ENCODE measurements around the gene P4HTM. TPM values are rescaled to one million over a fixed set of nuclear protein-coding genes. Genes with fewer than 3 reads are reported as not detected.
A peak's percentile ranks its signal among the peaks of the same experiment; 100 is the strongest.

P4HTM gene
- total and polyA plus RNA-seq, 2 of the 8 experiments (the other 6 are each of a cell fraction or from before 2014, with no cell fraction given), result 19.1 to 25.4 TPM

DNA sequence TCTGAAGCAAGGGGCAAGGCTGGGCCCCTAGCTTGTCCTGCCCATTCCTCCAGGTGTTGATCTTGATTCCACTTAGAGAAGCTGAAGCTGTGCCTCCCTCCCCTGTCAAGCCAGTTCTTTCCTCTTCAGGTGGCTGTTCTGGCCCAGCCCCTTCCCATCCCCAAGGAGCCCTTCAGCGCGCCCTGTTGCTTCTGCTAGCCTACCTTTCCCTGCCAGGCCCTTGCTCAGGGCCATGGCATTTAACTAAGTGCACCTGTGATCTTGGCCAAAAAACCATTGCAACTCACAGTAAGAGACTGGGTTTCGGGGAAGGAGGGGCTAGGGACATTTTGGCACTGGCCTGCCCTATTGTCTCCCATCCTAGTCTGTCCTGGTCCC is 15.3 kb downstream of the P4HTM start:
- no peak for DNase-seq (ENCODE audit: low read depth in 1 of 2, low spot score in 2 of 2)
- H4K20me1 ChIP-seq (replicated peaks in 1 of 2; ENCODE audit: control insufficient read depth in 1 of 2, insufficient read depth in 2 of 2, low read length in 2 of 2), result peaks cover 7 to 12% of the 10 kb centered on the region in 2 experiments
- no peaks in the 10 kb centered on the region for H3K27me3 ChIP-seq (replicated peaks in 1 of 4; ENCODE audit: control insufficient read depth in 3 of 4, extremely low read depth in 1 of 4, insufficient read depth in 3 of 4, low read length in 3 of 4)
- H3K4me3 ChIP-seq (ENCODE audit: extremely low read depth in 1 of 4, insufficient read depth in 2 of 4, low read depth in 3 of 4, low read length in 4 of 4), result no peak overlapping the region
- no peaks in the 10 kb centered on the region for H3K9me3 ChIP-seq (ENCODE audit: insufficient read depth in 2 of 2, low read depth in 1 of 2, low read length in 1 of 2)
- H2BK15ac ChIP-seq (ENCODE audit: low read length), result no peak overlapping the region
- H3K18ac ChIP-seq (ENCODE audit: extremely low read depth, low read length), result no peak overlapping the region
- H2BK120ac ChIP-seq (replicated peaks; ENCODE audit: low read depth, low read length), result no peak overlapping the region
- FAIRE-seq, result no peak
- CTCF ChIA-PET (ENCODE audit: partially characterized antibody), result interaction anchor here (5.0 to 24.3 kb wide), 3 partner anchors 10 to 16 kb away, joined by 36 to 467 read pairs (median 42); partner anchors contain the start of genes NDUFAF3 and P4HTM
- peaks cover 11 to 24% of the 10 kb centered on the region in 2 experiments for H3K79me2 ChIP-seq (ENCODE audit: control insufficient read depth in 1 of 2, insufficient read depth in 2 of 2, low read length in 2 of 2)
- POLR2A ChIA-PET (ENCODE audit: partially characterized antibody), result interaction anchor here (0.6 to 38.8 kb wide), 6 partner anchors 3 to 812 kb away, joined by 3 to 1518 read pairs (median 18); partner anchors contain the start of genes CELSR3, DALRD3, IMPDH2 and NDUFAF3
- H3K27ac ChIP-seq (ENCODE audit: low read depth, low read length), result no peak overlapping the region
- H3K14ac ChIP-seq (ENCODE audit: insufficient read length), result no peak overlapping the region
- no peak overlapping the region for H3K23ac ChIP-seq (ENCODE audit: insufficient read length)
- no peak overlapping the region for H4K8ac ChIP-seq (ENCODE audit: extremely low read depth, insufficient read depth, low read length)
- H2BK12ac ChIP-seq (ENCODE audit: low read depth, low read length), result 0 out of 2 replicates have a peak overlapping the region, but pooled peaks have one; percentile 50
- H4K5ac ChIP-seq (ENCODE audit: insufficient read length, low read depth, low read length), result no peak overlapping the region
- peaks cover 7% of the 10 kb centered on the region for H3K79me1 ChIP-seq (ENCODE audit: low read depth, low read length)
- no peak overlapping the region for H4K91ac ChIP-seq (replicated peaks; ENCODE audit: insufficient read length, low read length)
- no peak overlapping the region for H2BK20ac ChIP-seq (ENCODE audit: low read length)
- no peak overlapping the region for H3K56ac ChIP-seq (replicated peaks; ENCODE audit: insufficient read length, low read depth, low read length)
- no peak overlapping the region for H2AK5ac ChIP-seq (ENCODE audit: low read depth, low read length)
- peaks cover 12% of the 10 kb centered on the region for H3K23me2 ChIP-seq (ENCODE audit: low read depth, low read length)
- 91% methylated on average over 3 of the region's 3 CpGs; no CpG with 5 or more reads in 1 of the 2 experiments for WGBS, 2 experiments (ENCODE audit: extremely low coverage in 1 of 2, insufficient coverage in 1 of 2, insufficient read length in 1 of 2, insufficient replicate concordance in 2 of 2, low coverage in 1 of 2, low lambda C conversion rate in 2 of 2, missing lambda C conversion rate in 1 of 2)
- TF ChIP-seq SUZ12 (IDR thresholded peaks at IDR 0.05; ENCODE audit: low read length), result no peak
- no peak overlapping the region; a peak in 1 of 4 replicates for H3K4me2 ChIP-seq (ENCODE audit: insufficient read depth in 1 of 2, low read depth in 2 of 2, low read length in 2 of 2)
- H3K36me3 ChIP-seq (ENCODE audit: control insufficient read depth in 2 of 4, insufficient read depth in 4 of 4, low read length in 3 of 4), result peaks cover 0 to 5% (median 1%) of the 10 kb centered on the region in 4 experiments; a peak in 2 of 8 replicates
- peaks cover 0 to 13% (median 7%) of the 10 kb centered on the region in 4 experiments; a peak in 6 of 7 replicates for H3K4me1 ChIP-seq (replicated peaks in 1 of 4; ENCODE audit: control insufficient read depth in 3 of 4, insufficient read depth in 4 of 4, low read length in 3 of 4)
- H2AFZ ChIP-seq (ENCODE audit: low read length), result no peak overlapping the region
- H2BK5ac ChIP-seq (ENCODE audit: low read depth, low read length), result no peak overlapping the region
- H3K4ac ChIP-seq (replicated peaks; ENCODE audit: insufficient read length, low read depth, low read length), result no peak overlapping the region
- H3K9ac ChIP-seq (replicated peaks in 1 of 4; ENCODE audit: extremely low read depth in 1 of 4, low read depth in 3 of 4, low read length in 3 of 4), result no peak overlapping the region

All from H1 (cell line).